Stimulated activated CD8-positive, alpha-beta memory T cell treated with anti-CD3 and anti-CD28 coated beads, Interleukin-2, amount 100 ng/mL, for 1 hour (primary cell): ENCODE measurements around the gene KAT8.
"Not testable (repeated sequence)": the region's sequence is repeated elsewhere in the genome, so short reads cannot be mapped to it uniquely, and the experiment has no call there.

Source experiments
- DNase-seq, 2 donors: peaks; one replicate each; pipeline ENCODE4 v3.0.0-alpha.2; 2020; ENCODE audit warnings: low read depth in 2 of 2

KAT8 gene

DNA sequence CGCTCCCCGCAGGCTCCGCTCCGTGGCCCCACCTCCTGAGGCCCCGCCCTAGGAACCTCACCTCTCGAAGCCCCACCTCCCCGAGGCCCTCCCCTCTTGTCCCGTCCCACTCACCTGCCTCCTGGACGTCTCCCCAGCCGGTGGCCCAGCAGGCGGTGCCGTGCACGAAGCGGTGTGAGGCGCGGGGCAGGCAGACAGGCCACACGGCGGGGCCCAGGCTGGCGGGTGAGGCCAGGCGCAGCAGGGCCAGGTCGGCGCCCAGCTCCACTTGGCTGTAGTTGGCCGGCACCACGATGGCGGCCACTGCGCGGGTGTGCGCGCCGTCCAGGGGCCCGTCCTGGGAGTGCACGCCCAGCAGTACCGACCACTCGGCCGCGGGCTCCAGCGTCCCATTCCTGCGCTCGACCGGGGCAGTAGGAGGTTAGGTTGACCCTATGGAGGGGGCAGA lies 30.8 kb downstream of the KAT8 start:
- no peak for DNase-seq

GRCh38 chr16:31148896-31149295 lies 31.4 kb downstream of the KAT8 start:
- DNase-seq = no peak

DNA sequence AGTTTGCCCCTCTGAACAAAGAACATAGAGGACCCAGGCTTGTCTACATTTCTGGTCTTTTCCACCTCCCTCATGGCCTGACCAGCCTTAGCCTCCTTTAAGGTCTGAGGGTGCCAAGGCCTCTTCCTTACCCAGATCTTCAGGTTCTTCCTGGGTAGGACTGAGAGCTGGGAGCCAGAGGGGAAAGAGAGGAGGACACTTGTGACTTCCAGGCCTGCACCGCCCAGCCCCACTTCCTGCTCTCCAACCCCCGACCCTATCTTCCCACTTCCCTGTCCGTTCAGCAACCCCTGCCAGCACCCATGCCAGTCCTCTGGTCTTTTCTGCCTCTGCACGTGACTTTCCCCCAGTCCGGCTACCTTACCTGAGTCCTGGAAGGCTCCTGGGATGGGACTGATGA lies 31.9 kb downstream of the KAT8 start:
- no peak for DNase-seq

- DNase-seq = no peak
These were observed 32.7 kb downstream of the KAT8 start, which contains the start of gene PRSS36 for GRCh38 chr16:31149894-31150890. PRSS36 (minus strand) TSS chr16:31150066; CDS start chr16:31150035, 31 bp downstream.

GRCh38 chr16:31150976-31151375 lies 33.5 kb downstream of the KAT8 start:
- DNase-seq = not testable (repeated sequence)

GRCh38 chr16:31157136-31157535 lies 39.7 kb downstream of the KAT8 start:
- DNase-seq = no peak

GRCh38 chr16:31167315-31167714 lies 49.9 kb downstream of the KAT8 start:
- no peak for DNase-seq

DNA sequence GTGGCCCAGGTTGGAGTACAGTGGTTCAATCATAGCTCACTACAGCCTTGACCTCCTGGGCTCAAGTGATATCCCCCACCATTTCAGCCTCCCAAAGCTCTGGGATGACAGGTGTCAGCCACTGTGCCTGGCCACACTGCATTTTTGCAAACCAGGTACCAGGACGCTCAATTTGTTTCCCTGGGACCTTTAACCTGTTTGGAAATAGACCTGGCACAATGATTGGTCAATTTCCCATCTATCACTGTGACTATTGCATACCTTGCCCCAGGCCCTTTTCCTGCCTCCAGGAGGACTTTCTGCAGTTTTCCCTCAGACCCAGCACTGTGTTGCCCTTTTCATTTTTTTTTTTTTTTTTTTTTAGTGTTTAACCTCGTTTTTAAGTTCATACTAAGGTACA lies 51.4 kb downstream of the KAT8 start:
- no peak for DNase-seq

GRCh38 chr16:31170048-31170447 lies 52.6 kb downstream of the KAT8 start:
- not testable (repeated sequence) for DNase-seq

DNA sequence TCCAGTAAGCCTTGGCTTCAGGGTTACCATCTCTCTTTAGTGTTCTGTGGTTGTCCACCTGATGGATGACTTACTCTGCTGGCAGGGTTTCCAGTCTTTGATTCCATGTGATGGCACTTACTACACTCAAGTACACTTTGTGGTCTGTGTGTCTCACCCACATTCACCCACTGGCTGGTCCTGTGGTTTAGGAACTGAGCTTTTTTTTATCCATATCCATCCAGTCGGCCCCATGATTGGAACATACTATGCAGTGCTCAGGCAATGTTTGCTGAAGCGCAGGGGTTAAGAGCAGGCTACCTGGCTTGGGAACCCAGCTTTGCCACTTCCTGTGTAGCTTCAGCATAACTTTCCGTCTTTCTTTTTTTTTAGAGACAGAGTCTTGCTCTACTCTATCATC lies 59.7 kb downstream of the KAT8 start:
- DNase-seq = no peak

DNA sequence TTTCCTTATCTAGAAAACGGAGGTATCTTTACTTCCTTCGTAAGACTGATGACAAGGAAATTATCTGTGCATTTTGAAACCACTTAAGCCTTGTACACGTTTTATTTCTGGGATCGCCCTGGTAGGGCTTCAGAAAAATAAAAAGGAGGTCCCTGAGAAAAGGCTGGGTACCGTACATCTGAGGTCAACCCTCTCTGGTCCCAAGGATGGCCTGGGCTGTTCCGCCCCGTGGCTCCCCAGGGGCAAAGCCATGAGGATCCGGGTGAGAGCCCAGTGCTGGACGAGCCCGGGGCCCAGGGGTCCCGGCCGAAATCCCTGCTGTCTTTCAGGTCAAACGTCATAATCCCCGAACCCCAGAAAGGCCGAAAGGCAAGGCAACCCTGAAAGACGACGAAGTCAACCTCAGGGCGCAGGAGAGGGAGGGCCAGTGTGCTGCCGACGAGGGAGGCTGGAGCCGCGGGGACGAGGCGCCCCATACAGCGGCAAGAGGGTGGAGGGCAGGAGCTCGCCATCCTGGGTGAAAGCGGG lies 61.8 kb downstream of the KAT8 start:
- DNase-seq = no peak

DNA sequence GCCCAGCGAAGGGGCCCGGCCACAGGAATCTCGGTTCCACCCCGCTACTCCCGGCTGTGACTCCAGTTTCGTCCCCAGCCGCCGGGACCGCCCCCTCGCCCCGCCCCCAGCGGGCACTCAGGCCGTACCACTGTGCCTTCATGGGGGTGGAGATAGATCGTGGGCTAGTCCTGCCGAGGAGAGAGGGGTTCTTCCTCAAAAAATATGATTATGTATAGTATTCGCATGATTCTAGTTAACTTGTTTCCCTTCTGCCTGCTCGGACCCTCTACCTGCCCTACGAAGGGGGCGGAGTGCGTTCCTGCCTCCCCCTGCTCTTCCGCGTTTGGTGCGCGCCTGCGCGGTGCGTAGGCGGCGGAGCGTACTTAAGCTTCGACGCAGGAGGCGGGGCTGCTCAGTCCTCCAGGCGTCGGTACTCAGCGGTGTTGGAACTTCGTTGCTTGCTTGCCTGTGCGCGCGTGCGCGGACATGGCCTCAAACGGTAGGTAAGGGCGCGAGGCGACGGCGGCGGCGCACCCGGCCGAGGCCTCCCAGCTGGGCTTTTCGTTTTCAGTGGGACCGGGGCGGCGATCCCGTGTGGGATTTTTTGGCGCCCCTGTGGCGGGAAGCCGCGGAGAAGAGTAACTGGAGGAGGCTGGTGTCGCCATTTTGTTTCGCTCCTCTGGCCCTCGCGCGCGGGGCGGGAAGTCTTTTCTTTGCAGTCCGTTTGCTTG lies 62.4 kb downstream of the KAT8 start, which contains the start of gene FUS:
Gene FUS (plus strand): TSS at position 393 of the 713 bp plus-strand sequence. CDS start 76 bp downstream, at position 469.
- DNase-seq = peak; percentile 80 to 85
